Fibroblast of pulmonary artery (primary cell): Measurements from ENCODE around the gene PXK.

Experiments
- DNase-seq: peaks from one replicate; pipeline ENCODE4 v3.0.0-alpha.2; 2010; ENCODE audit warnings: low read depth
- H3K4me3 ChIP-seq: replicated peaks from 2 replicates; pipeline ENCODE4 v1.5.1; 2011; ENCODE audit warnings: low read depth, mild to moderate bottlenecking, control low read depth, low read length, moderate library complexity
- CTCF ChIP-seq: IDR thresholded peaks from 2 replicates; pipeline ENCODE4 v1.5.1; 2011; ENCODE audit warnings: mild to moderate bottlenecking, control low read depth, low read length, inconsistent platforms; ENCODE audit errors: missing control alignments

PXK gene

DNA sequence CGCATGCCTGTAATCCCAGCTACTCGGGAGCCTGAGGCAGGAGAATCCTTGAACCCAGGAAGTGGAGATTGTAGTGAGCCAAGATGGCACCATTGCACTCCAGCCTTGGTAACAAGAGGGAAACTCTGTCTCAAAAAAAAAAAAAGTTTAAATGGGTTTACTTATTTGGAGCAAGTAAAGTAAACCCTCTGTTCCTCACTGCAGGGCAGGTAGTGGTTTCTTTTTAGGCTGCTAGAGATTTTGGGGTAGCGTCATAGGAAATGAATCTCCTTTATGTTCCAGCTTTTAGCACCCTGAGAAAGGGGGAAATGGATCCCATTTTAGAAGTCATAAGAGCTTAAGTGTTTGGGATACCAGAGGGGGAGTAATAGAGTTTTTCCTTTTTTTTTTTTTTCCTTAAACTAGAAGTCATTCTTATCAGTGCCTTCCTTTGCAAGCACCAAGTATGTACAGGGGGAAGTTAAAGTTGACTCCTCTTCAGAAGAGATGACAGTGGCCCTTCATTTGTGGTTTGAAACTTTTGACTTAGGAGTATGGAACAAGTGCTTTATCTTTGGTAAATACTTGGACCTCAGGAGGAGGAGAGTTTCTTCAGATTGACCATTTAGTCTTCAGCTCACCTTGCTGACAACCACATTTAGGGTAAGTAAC, 8.0 kb downstream of the PXK start:
- no peak for DNase-seq
- H3K4me3 ChIP-seq = no peak overlapping the region
- TF ChIP-seq CTCF = no peak

- H3K4me3 ChIP-seq = no peak overlapping the region
- TF ChIP-seq CTCF = no peak
- no peak for DNase-seq
These were observed 8.7 kb downstream of the PXK start for GRCh38 chr3:58341376-58341775.

GRCh38 chr3:58342676-58343075, 10.0 kb downstream of the PXK start:
- no peak overlapping the region for H3K4me3 ChIP-seq
- no peak for DNase-seq
- TF ChIP-seq CTCF = no peak

GRCh38 chr3:58345457-58345856, 12.8 kb downstream of the PXK start:
- no peak overlapping the region for H3K4me3 ChIP-seq
- no peak for TF ChIP-seq CTCF
- no peak for DNase-seq

DNA sequence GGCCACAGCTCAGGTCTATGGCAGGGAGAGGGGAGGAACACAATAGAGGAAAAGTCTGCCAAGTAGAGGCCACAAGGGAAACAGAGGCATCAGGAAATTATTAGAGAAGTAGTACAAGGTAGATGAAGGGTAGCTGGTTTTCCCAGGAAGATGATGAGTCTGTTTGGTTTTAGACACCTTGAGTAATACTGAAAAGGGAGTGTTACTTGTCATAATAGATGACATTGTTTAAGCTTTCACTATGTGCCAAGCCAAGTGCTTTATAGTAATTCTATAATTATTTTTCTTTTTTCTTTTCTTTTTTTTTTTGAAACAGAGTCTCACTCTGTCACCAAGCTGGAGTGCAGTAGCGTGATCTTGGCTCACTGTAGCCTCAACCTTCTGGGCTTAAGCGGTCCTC, 13.7 kb downstream of the PXK start:
- H3K4me3 ChIP-seq = no peak overlapping the region
- no peak for DNase-seq
- no peak for TF ChIP-seq CTCF

- DNase-seq = no peak
- TF ChIP-seq CTCF = no peak
- H3K4me3 ChIP-seq = no peak overlapping the region
These were observed 15.3 kb downstream of the PXK start for GRCh38 chr3:58347984-58348383.
